ENCODE results near the gene PCID2. TPM values are rescaled to one million over a fixed set of nuclear protein-coding genes. Genes with fewer than 3 reads are reported as not detected.
A peak's percentile ranks its signal among the peaks of the same experiment; 100 is the strongest.

Gene PCID2
- total RNA-seq, 1 donor from 2014 or later: 41.5 TPM

- Histone ChIP-seq H3K27ac (peak overlapping the region; percentile 4), H3K27me3 (no peaks in the 10 kb centered on the region), H3K9me3 (no peaks in the 10 kb centered on the region), H3K4me3 (no peak overlapping the region), H3K36me3 (peaks cover 68% of the 10 kb centered on the region), H3K4me1 (no peaks in the 10 kb centered on the region)
- intact Hi-C loops (cut with DNase I): no loop called here
- TF ChIP-seq, protein P1, sequence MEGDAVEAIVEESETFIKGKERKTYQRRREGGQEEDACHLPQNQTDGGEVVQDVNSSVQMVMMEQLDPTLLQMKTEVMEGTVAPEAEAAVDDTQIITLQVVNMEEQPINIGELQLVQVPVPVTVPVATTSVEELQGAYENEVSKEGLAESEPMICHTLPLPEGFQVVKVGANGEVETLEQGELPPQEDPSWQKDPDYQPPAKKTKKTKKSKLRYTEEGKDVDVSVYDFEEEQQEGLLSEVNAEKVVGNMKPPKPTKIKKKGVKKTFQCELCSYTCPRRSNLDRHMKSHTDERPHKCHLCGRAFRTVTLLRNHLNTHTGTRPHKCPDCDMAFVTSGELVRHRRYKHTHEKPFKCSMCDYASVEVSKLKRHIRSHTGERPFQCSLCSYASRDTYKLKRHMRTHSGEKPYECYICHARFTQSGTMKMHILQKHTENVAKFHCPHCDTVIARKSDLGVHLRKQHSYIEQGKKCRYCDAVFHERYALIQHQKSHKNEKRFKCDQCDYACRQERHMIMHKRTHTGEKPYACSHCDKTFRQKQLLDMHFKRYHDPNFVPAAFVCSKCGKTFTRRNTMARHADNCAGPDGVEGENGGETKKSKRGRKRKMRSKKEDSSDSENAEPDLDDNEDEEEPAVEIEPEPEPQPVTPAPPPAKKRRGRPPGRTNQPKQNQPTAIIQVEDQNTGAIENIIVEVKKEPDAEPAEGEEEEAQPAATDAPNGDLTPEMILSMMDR (IDR thresholded peaks at IDR 0.05): no peak
- peak; percentile 31 for ATAC-seq
- no peak for DNase-seq
Measured at GRCh38 chr13:113186061-113186900, 22.2 kb downstream of the PCID2 start.

- DNase-seq: no peak
- H3K36me3 ChIP-seq: peaks cover 68% of the 10 kb centered on the region
Measured at GRCh38 chr13:113184568-113185440, 23.7 kb downstream of the PCID2 start.

DNA sequence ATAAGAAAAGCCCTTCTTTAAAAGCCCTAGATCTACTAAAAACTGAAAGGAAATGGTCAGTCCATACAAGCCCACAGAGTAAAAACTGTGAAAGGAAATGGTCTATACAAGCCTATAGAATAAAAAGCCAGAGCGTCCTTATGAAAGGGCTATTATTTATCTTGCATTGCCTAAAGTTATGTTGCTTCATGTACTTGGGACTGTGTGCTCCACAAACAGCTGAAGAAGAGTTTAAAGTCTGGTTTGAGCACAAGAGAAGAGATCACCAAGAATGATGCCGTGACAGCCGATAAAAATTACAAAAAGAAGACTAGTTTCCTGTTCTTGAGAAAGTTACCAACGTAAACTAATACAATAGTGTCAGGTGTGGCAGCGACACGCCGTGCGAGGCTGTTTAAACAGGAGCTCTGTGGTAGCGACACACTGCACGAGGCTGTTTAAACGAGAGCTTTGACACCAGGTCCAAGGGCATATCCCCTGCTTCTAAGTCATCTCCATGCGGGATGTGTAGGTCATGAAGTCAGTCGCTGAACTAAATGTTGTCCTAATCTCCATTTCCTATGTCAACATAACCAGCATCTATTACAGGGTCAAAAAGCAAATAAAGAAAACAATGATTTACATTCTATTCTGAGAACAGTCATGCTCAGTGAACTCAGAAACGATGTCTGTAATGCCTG, 24.9 kb downstream of the PCID2 start:
- DNase-seq: no peak
- H3K9me3 ChIP-seq: no peaks in the 10 kb centered on the region
- H3K27me3 ChIP-seq: no peaks in the 10 kb centered on the region
- no peak overlapping the region for H3K4me3 ChIP-seq
- intact Hi-C loops (cut with DNase I): no loop called here
- H3K27ac ChIP-seq: no peak overlapping the region
- no peak for ATAC-seq
- no peaks in the 10 kb centered on the region for H3K4me1 ChIP-seq
- TF ChIP-seq, protein P1 (IDR thresholded peaks at IDR 0.05): no peak
- H3K36me3 ChIP-seq: peaks cover 68% of the 10 kb centered on the region

More at GRCh38 chr13:113184568-113185440, 23.7 kb downstream of the PCID2 start:
- Histone ChIP-seq H3K27ac (no peak overlapping the region), H3K4me1 (no peaks in the 10 kb centered on the region), H3K9me3 (no peaks in the 10 kb centered on the region), H3K4me3 (no peak overlapping the region), H3K27me3 (no peaks in the 10 kb centered on the region)
- intact Hi-C loops (cut with DNase I): no loop called here
- no peak for ATAC-seq
- TF ChIP-seq, protein P1 (IDR thresholded peaks at IDR 0.05): no peak

DNA sequence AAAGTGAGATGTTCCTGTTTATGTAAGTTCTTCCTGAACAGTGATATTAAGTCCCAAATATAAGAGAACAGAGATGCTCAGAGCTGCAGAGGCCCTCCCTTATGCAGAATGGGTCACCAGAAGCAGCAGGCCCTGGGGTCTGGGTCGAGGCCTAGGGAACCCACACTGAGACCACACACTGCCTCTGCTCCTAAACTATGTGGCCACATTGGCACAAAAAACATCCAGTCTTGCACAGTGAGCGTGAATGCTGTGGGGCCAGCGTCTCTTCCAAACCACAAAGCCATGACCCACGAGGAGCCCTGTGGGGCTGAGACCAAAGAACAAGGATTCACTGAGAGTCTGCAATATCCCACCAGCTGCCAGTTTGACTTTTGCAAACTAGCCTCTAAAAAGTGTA, 26.4 kb downstream of the PCID2 start:
- DNase-seq: no peak

More for the DNA sequence above, 26.4 kb downstream of the PCID2 start:
- intact Hi-C loops (cut with DNase I): no loop called here
- ATAC-seq: no peak
- Histone ChIP-seq H3K36me3 (peaks cover 76% of the 10 kb centered on the region), H3K4me3 (no peak overlapping the region), H3K4me1 (no peaks in the 10 kb centered on the region), H3K27ac (no peak overlapping the region), H3K27me3 (no peaks in the 10 kb centered on the region), H3K9me3 (no peaks in the 10 kb centered on the region)
- TF ChIP-seq, protein P1 (IDR thresholded peaks at IDR 0.05): no peak

Data from upper lobe of right lung (tissue), 1 donor.